HepG2 (cell line): Measurements from ENCODE around the gene ATP4B. TPM values are rescaled to one million over a fixed set of nuclear protein-coding genes. Genes with fewer than 3 reads are reported as not detected.

Experiments used
- ATAC-seq: fragments of 200-7000 bp; cut with Tn5 transposase; 3 replicates; pipeline ENCODE4 v1.9.1; 2020; ENCODE audit warnings: mild to moderate bottlenecking, moderate library complexity
- Bru-seq: library from RNA; stranded (reverse); fragments of 400-500 nt; gene quantifications from one replicate; lab custom pipeline; 2021; lab: Mats Ljungman, UMichigan
- BruChase-seq, 2 experiments: library from RNA; stranded (reverse); fragments of 400-500 nt; gene quantifications; one replicate each; lab custom pipeline; 2021; lab: Mats Ljungman, UMichigan
- BruUV-seq: library from RNA; stranded (reverse); fragments of 400-500 nt; replicated peaks from 2 replicates; lab custom pipeline; 2021; lab: Mats Ljungman, UMichigan
- CTCF ChIA-PET: fragments of 300-600 bp; formaldehyde crosslinking; extraction: SDS; loops from one replicate; lab custom pipeline; 2021; ENCODE audit warnings: low total read pairs, inconsistent platforms, low intra/inter-chr PET ratio; lab: Yijun Ruan, JAX
- POLR2A ChIA-PET: fragments of 350-600 bp; sonication (Branson Sonifier 250); formaldehyde crosslinking; loops from one replicate; lab custom pipeline; 2020; ENCODE audit warnings: antibody characterized with exemption, inconsistent platforms; lab: Yijun Ruan, JAX
- DNase-seq: peaks from one replicate; pipeline ENCODE4 v3.0.0-alpha.2; 2015; ENCODE audit warnings: low spot score
- FAIRE-seq: peaks from 3 replicates; lab custom pipeline; 2011; peaks lifted over from hg19 to GRCh38; lab: Jason Lieb, UNC
- H2AFZ ChIP-seq: one replicate; pipeline ENCODE4 v1.6.1; 2011; ENCODE audit warnings: low read length, inconsistent platforms
- H3K27ac ChIP-seq: fragments of 300-600 bp; 3 replicates; pipeline ENCODE4 v1.8.0; 2011; ENCODE audit warnings: mixed run types, mild to moderate bottlenecking, mixed read lengths, low read length, inconsistent platforms; ENCODE audit not compliant: insufficient read depth; ENCODE audit errors: extremely low read length
- H3K27me3 ChIP-seq, 2 experiments: fragments of 200-600 bp in 1 of 2; 2 replicates in 1 of 2; 3 replicates in 1 of 2; pipeline versions ENCODE4 v1.6.0 to v1.8.0; 2011; ENCODE audit warnings: low read length in 2 of 2, mild to moderate bottlenecking in 2 of 2, moderate library complexity in 2 of 2, inconsistent platforms in 1 of 2; ENCODE audit not compliant: insufficient read depth in 2 of 2, control insufficient read depth in 1 of 2
- H3K36me3 ChIP-seq, 2 experiments: fragments of 200-600 bp in 1 of 2; replicated peaks in 1 of 2; 2 replicates in 1 of 2; 3 replicates in 1 of 2; pipeline versions ENCODE4 v1.5.1 to v1.8.0; 2011; ENCODE audit warnings: low read length in 2 of 2, inconsistent platforms in 1 of 2; ENCODE audit not compliant: insufficient read depth in 2 of 2, control insufficient read depth in 1 of 2
- H3K4me1 ChIP-seq: 2 replicates; pipeline ENCODE4 v1.5.1; 2012; ENCODE audit warnings: low read length, inconsistent platforms; ENCODE audit not compliant: insufficient read depth
- H3K4me2 ChIP-seq: 2 replicates; pipeline ENCODE4 v1.6.0; 2011; ENCODE audit warnings: low read depth, low read length, inconsistent platforms
- H3K4me3 ChIP-seq, 3 experiments: fragments of 200-600 bp in 1 of 3; sonication (generic), shearing (Covaris generic) in 1 of 3; replicated peaks in 1 of 3; 2 replicates each; pipeline ENCODE4 v1.5.1; 2011 to 2016; ENCODE audit warnings: low read length in 3 of 3, inconsistent platforms in 2 of 3, low read depth in 2 of 3, mild to moderate bottlenecking in 2 of 3, control low read depth in 1 of 3, mixed read lengths in 1 of 3; ENCODE audit not compliant: insufficient read depth in 1 of 3
- H3K79me2 ChIP-seq: one replicate; pipeline ENCODE4 v1.6.1; 2011; ENCODE audit warnings: low read length, inconsistent platforms; ENCODE audit not compliant: insufficient read depth
- H3K9ac ChIP-seq: 2 replicates; pipeline ENCODE4 v1.6.0; 2011; ENCODE audit warnings: mild to moderate bottlenecking, low read depth, low read length, inconsistent platforms; ENCODE audit not compliant: insufficient read depth
- H3K9me3 ChIP-seq: 2 replicates; pipeline ENCODE4 v1.5.1; 2012; ENCODE audit warnings: mild to moderate bottlenecking, low read length
- H4K20me1 ChIP-seq: 2 replicates; pipeline ENCODE4 v1.6.0; 2011; ENCODE audit warnings: inconsistent platforms, mild to moderate bottlenecking, low read length, moderate library complexity; ENCODE audit not compliant: insufficient read depth
- DDIT3 ChIP-seq: sonication (generic); formaldehyde crosslinking; IDR thresholded peaks from 2 replicates; pipeline ENCODE4 v1.4.0; 2020; ENCODE audit warnings: mild to moderate bottlenecking, missing genetic modification reagents
- FLYWCH1 ChIP-seq: sonication (generic); formaldehyde crosslinking; IDR thresholded peaks from 2 replicates; pipeline ENCODE4 v1.8.1; 2023; ENCODE audit warnings: mild to moderate bottlenecking, missing genetic modification reagents
- FOXA1 ChIP-seq, 2 experiments: fragments of 450-650 bp in 1 of 2; sonication (generic) in 1 of 2; formaldehyde crosslinking in 1 of 2; IDR thresholded peaks; 2 replicates each; pipeline versions ENCODE4 v1.4.0 to v1.6.1; 2016 to 2020; ENCODE audit warnings: missing genetic modification reagents in 1 of 2
- FOXC1 ChIP-seq: sonication (generic); formaldehyde crosslinking; IDR thresholded peaks from 2 replicates; pipeline ENCODE4 v1.8.0; 2022; ENCODE audit warnings: mild to moderate bottlenecking, missing genetic modification reagents, borderline replicate concordance
- HOXA5 ChIP-seq: sonication (generic); formaldehyde crosslinking; IDR thresholded peaks from 2 replicates; pipeline ENCODE4 v1.4.0; 2020; ENCODE audit warnings: missing genetic modification reagents
- IKZF5 ChIP-seq: IDR thresholded peaks from 2 replicates; pipeline ENCODE4 v1.6.1; 2018; ENCODE audit warnings: missing genetic modification reagents, mild to moderate bottlenecking, missing compliant biosample characterization
- ISL2 ChIP-seq: sonication (generic); formaldehyde crosslinking; IDR thresholded peaks from 2 replicates; pipeline ENCODE4 v1.5.0; 2020; ENCODE audit warnings: missing genetic modification reagents
- KMT2B ChIP-seq: IDR thresholded peaks from 2 replicates; pipeline ENCODE4 v1.6.1; 2016; ENCODE audit warnings: missing genetic modification reagents, missing compliant biosample characterization
- NCOA1 ChIP-seq: sonication (generic); formaldehyde crosslinking; IDR thresholded peaks from 2 replicates; pipeline ENCODE4 v1.9.0; 2021; ENCODE audit warnings: missing genetic modification reagents
- SOX13 ChIP-seq, 3 experiments: fragments of 450-650 bp in 1 of 3; sonication (generic) in 1 of 3; formaldehyde crosslinking in 1 of 3; IDR thresholded peaks in 2 of 3; conservative IDR thresholded peaks in 1 of 3; 2 replicates each; pipeline versions ENCODE4 v1.5.0 to v1.6.1; 2016 to 2020; ENCODE audit warnings: antibody characterized with exemption in 1 of 3, mild to moderate bottlenecking in 1 of 3, missing compliant biosample characterization in 1 of 3, missing genetic modification reagents in 1 of 3, moderate library complexity in 1 of 3
- SOX5 ChIP-seq: IDR thresholded peaks from 2 replicates; pipeline ENCODE4 v1.6.1; 2016; ENCODE audit warnings: borderline replicate concordance
- TEAD3 ChIP-seq: optimal IDR thresholded peaks from 2 replicates; pipeline ENCODE3; 2016; ENCODE audit warnings: borderline replicate concordance
- TP53 ChIP-seq: sonication (generic); formaldehyde crosslinking; conservative IDR thresholded peaks from 2 replicates; pipeline ENCODE4 v1.4.0; 2020; ENCODE audit warnings: missing genetic modification reagents
- ZNF274 ChIP-seq: sonication (generic); formaldehyde crosslinking; IDR thresholded peaks from 2 replicates; pipeline ENCODE4 v1.5.1; 2020; ENCODE audit warnings: mild to moderate bottlenecking, missing genetic modification reagents
- ZSCAN21 ChIP-seq: sonication (generic); formaldehyde crosslinking; IDR thresholded peaks from 2 replicates; pipeline ENCODE4 v1.8.0; 2022; ENCODE audit warnings: mild to moderate bottlenecking, missing genetic modification reagents, moderate library complexity, borderline replicate concordance
- WGBS: methylation state at CpG from one replicate; pipeline ENCODE4 v1.1.6; 2017; ENCODE audit warnings: low lambda C conversion rate; 5-methylcytosine and 5-hydroxymethylcytosine counted together
- in situ Hi-C: cut with HindIII; loops from 2 replicates; pipeline ENCODE4 v1.10.0; 2017; ENCODE audit warnings: low pct_unique_long_range_greater_than_20kb; ENCODE audit not compliant: extremely low pct_ligation_motif_present
- intact Hi-C: fragments of 100-400 bp; cut with micrococcal nuclease; formaldehyde crosslinking; loops from one replicate; pipeline ENCODE4 v1.10.0; 2022; ENCODE audit not compliant: unreplicated experiment
- long read RNA-seq, 2 experiments: library from RNA in 1 of 2; library from polyadenylated mRNA in 1 of 2; stranded (forward) in 1 of 2; unstranded in 1 of 2; transcript quantifications; one replicate each; pipeline ENCODE4 v2.0.0, GENCODE V29; 2019 to 2022
- polyA minus RNA-seq, 3 experiments: library from RNA; depleted of rRNA, polyadenylated mRNA; stranded (reverse); fragments of >200 nt; gene quantifications; 2 replicates each; pipeline ENCODE4 v1.2.3, GENCODE V29; 2011; ENCODE audit warnings: low replicate concordance in 1 of 3
- polyA plus RNA-seq, 8 experiments: library from polyadenylated mRNA; depleted of rRNA in 3 of 8; stranded (reverse) in 7 of 8; unstranded in 1 of 8; fragments of >200 nt; fragmentation: Illumina TruSeq in 4 of 8; extraction: Trizol in 4 of 8; gene quantifications; 2 replicates each; pipeline versions ENCODE4 v1.2.1 to v1.2.3, GENCODE V29; 2011 to 2016; ENCODE audit warnings: low read depth in 4 of 8, missing spikeins in 1 of 8, mixed read lengths in 1 of 8; ENCODE audit not compliant: insufficient read depth in 1 of 8
- total RNA-seq, 5 experiments: library from RNA; depleted of rRNA; stranded (reverse); fragments of >200 nt; fragmentation: Illumina TruSeq; extraction: Trizol; gene quantifications; 2 replicates each; pipeline ENCODE4 v1.2.3, GENCODE V29; 2016; ENCODE audit warnings: low read depth in 1 of 5

Gene ATP4B
- total RNA-seq (2016; rRNA removed; fragmentation: Illumina TruSeq; extraction: Trizol) (not detected in 2 replicates), polyA plus RNA-seq (2011; rRNA removed) (not detected in 2 replicates), polyA minus RNA-seq (2011; rRNA and poly(A)+ RNA removed; ENCODE audit: low replicate concordance) (not detected in 2 replicates), Bru-seq, nascent RNA (not detected), BruChase-seq, experiment 1, labeled RNA remaining after a 6-hour chase (not detected), BruChase-seq, experiment 2, labeled RNA remaining after a 2-hour chase (not detected)
- not detected in 2 replicates for total RNA-seq (2016; cell fraction: cytosol; rRNA removed; fragmentation: Illumina TruSeq; extraction: Trizol; ENCODE audit: low read depth)
- total RNA-seq (2016; cell fraction: insoluble cytoplasmic fraction; rRNA removed; fragmentation: Illumina TruSeq; extraction: Trizol) = not detected in 2 replicates
- total RNA-seq (2016; cell fraction: membrane; rRNA removed; fragmentation: Illumina TruSeq; extraction: Trizol) = not detected in 2 replicates
- not detected in 2 replicates for total RNA-seq (2016; cell fraction: nucleus; rRNA removed; fragmentation: Illumina TruSeq; extraction: Trizol)
- polyA plus RNA-seq (2011; cell fraction: cytosol; rRNA removed) = not detected in 2 replicates
- polyA plus RNA-seq (2011; cell fraction: nucleus; rRNA removed) = not detected in 2 replicates
- polyA plus RNA-seq (2012) = not detected in 2 replicates
- polyA plus RNA-seq (2016; cell fraction: cytosol; fragmentation: Illumina TruSeq; extraction: Trizol; ENCODE audit: low read depth) = not detected in 2 replicates
- not detected in 2 replicates for polyA plus RNA-seq (2016; cell fraction: insoluble cytoplasmic fraction; fragmentation: Illumina TruSeq; extraction: Trizol; ENCODE audit: low read depth)
- not detected in 2 replicates for polyA plus RNA-seq (2016; cell fraction: membrane; fragmentation: Illumina TruSeq; extraction: Trizol; ENCODE audit: low read depth)
- not detected in 2 replicates for polyA plus RNA-seq (2016; cell fraction: nucleus; fragmentation: Illumina TruSeq; extraction: Trizol; ENCODE audit: insufficient read depth, low read depth)
- polyA minus RNA-seq (2011; cell fraction: cytosol; rRNA and poly(A)+ RNA removed) = not detected in 2 replicates
- polyA minus RNA-seq (2011; cell fraction: nucleus; rRNA and poly(A)+ RNA removed) = not detected in 2 replicates
- long read RNA-seq, experiment 1 = 0 reads
- long read RNA-seq, experiment 2 = 0 reads

GRCh38 chr13:113657851-113658741 is at the start of gene ATP4B:
ATP4B (minus strand) TSS chr13:113658198; CDS start chr13:113658144, 54 bp downstream.
- no peak for DNase-seq

More at GRCh38 chr13:113657851-113658741, at the start of gene ATP4B:
- Histone ChIP-seq H3K4me2 (no peak within 1 kb of the TSS), H3K36me3 (no peaks in the 10 kb centered on the region), H3K4me1 (peaks cover 6% of the 10 kb centered on the region; the same call in 1 of the 2 replicates), H3K4me3 (no peak within 1 kb of the TSS), H3K27me3 (peaks cover 0 to 20% of the 10 kb centered on the region in 2 experiments; a peak in 3 of 5 replicates), H3K79me2 (no peaks in the 10 kb centered on the region), H3K9me3 (no peaks in the 10 kb centered on the region), H3K9ac (no peak within 1 kb of the TSS), H3K27ac (no peak within 1 kb of the TSS), H2AFZ (no peak within 1 kb of the TSS), H4K20me1 (no peaks in the 10 kb centered on the region)
- FAIRE-seq (no peak), ATAC-seq (peak; percentile 54)
- no TSS peak for BruUV-seq
- in situ Hi-C loops = no loop called here
- intact Hi-C loops = no loop called here
- POLR2A ChIA-PET = no interaction called here
- CTCF ChIA-PET = no interaction called here
- TF ChIP-seq IKZF5 (CRISPR knock-in tag) = no peak
- TF ChIP-seq ZSCAN21 = no peak
- no peak for TF ChIP-seq ZNF274 (CRISPR knock-in tag)
- TF ChIP-seq TP53 (CRISPR knock-in tag) = no peak
- TF ChIP-seq FLYWCH1 (CRISPR knock-in tag) = no peak
- TF ChIP-seq ISL2 (CRISPR knock-in tag) = no peak
- no peak for TF ChIP-seq KMT2B (CRISPR knock-in tag)
- no peak for TF ChIP-seq TEAD3 (CRISPR knock-in tag)
- TF ChIP-seq NCOA1 (CRISPR knock-in tag) = no peak
- no peak for TF ChIP-seq HOXA5 (CRISPR knock-in tag)
- no peak for TF ChIP-seq FOXA1 (IDR thresholded peaks at IDR 0.05)
- no peak for TF ChIP-seq FOXA1 (CRISPR knock-in tag; IDR thresholded peaks at IDR 0.05)
- TF ChIP-seq SOX5 (CRISPR knock-in tag) = no peak
- no peak for TF ChIP-seq DDIT3
- no peak for TF ChIP-seq FOXC1 (CRISPR knock-in tag)
- no peak for TF ChIP-seq SOX13 (IDR thresholded peaks at IDR 0.05)
- no peak for TF ChIP-seq SOX13 (CRISPR knock-in tag; conservative IDR thresholded peaks at IDR 0.05 in 1 of 2, IDR thresholded peaks at IDR 0.05 in 1 of 2)
- 38% methylated on average over 13 of the region's 47 CpGs for WGBS
